A673 (cell line): ENCODE measurements around the gene SCAMP4.

Experiments
- CTCF ChIP-seq: fragments of 300-800, 200-600 bp; sonication (generic); conservative IDR thresholded peaks from 2 replicates; pipeline ENCODE4 v1.5.1; 2017; ENCODE audit warnings: low read depth, mild to moderate bottlenecking, antibody characterized with exemption, low read length, moderate library complexity, mixed read lengths
- EZH2 ChIP-seq: fragments of 200-600 bp; sonication (generic); IDR thresholded peaks from 2 replicates; pipeline ENCODE4 v1.6.1; 2017; ENCODE audit warnings: borderline replicate concordance, low read depth, mild to moderate bottlenecking, mixed read lengths, antibody characterized with exemption, low read length; ENCODE audit not compliant: poor library complexity, severe bottlenecking

GRCh38 chr19:1925544-1925943, 20.3 kb downstream of the SCAMP4 start:
- TF ChIP-seq CTCF (no peak), EZH2 (no peak)
